IPS DF 6.9 (cell line): ENCODE measurements around the gene ADAMTS3.
"Not testable (repeated sequence)": the region's sequence is repeated elsewhere in the genome, so short reads cannot be mapped to it uniquely, and the experiment has no call there.

Experiments
- DNase-seq: peaks from one replicate; pipeline ENCODE4 v3.0.0-alpha.2; 2013; ENCODE audit warnings: low read depth, low spot score
- H3K27ac ChIP-seq: one replicate; pipeline ENCODE4 v1.5.1; 2013; ENCODE audit warnings: low read length, control low read depth
- H3K27me3 ChIP-seq: 2 replicates; pipeline ENCODE4 v1.6.1; 2013; ENCODE audit warnings: mild to moderate bottlenecking, low read length; ENCODE audit not compliant: control insufficient read depth, insufficient read depth
- H3K36me3 ChIP-seq: 2 replicates; pipeline ENCODE4 v1.6.1; 2013; ENCODE audit warnings: low read length; ENCODE audit not compliant: control insufficient read depth, insufficient read depth
- H3K4me1 ChIP-seq: 2 replicates; pipeline ENCODE4 v1.6.1; 2013; ENCODE audit warnings: low read length; ENCODE audit not compliant: control insufficient read depth, insufficient read depth
- H3K4me3 ChIP-seq: 2 replicates; pipeline ENCODE4 v1.5.1; 2013; ENCODE audit warnings: mild to moderate bottlenecking, low read length
- H3K9me3 ChIP-seq: 2 replicates; pipeline ENCODE4 v1.6.1; 2013; ENCODE audit warnings: low read length, inconsistent platforms; ENCODE audit not compliant: control insufficient read depth, insufficient read depth
- WGBS: extraction: QIAGEN DNeasy Blood & Tissue Kit; methylation state at CpG from one replicate; pipeline ENCODE4 v1.1.7; 2013; ENCODE audit warnings: mixed read lengths, missing lambda C conversion rate; ENCODE audit not compliant: insufficient read length, insufficient coverage; 5-methylcytosine and 5-hydroxymethylcytosine counted together

Gene ADAMTS3

GRCh38 chr4:72442147-72442546 lies 126.9 kb downstream of the ADAMTS3 start:
- no peak for DNase-seq
- no peaks in the 10 kb centered on the region for H3K9me3 ChIP-seq
- no CpG with 5 or more reads among the region's 2 CpGs for WGBS
- no peak overlapping the region for H3K27ac ChIP-seq
- H3K27me3 ChIP-seq: no peaks in the 10 kb centered on the region
- no peaks in the 10 kb centered on the region for H3K36me3 ChIP-seq
- no peaks in the 10 kb centered on the region for H3K4me1 ChIP-seq
- no peak overlapping the region for H3K4me3 ChIP-seq

GRCh38 chr4:72440386-72440785 lies 128.6 kb downstream of the ADAMTS3 start:
- Histone ChIP-seq H3K27ac (no peak overlapping the region), H3K4me3 (no peak overlapping the region), H3K36me3 (no peaks in the 10 kb centered on the region), H3K9me3 (no peaks in the 10 kb centered on the region), H3K27me3 (no peaks in the 10 kb centered on the region), H3K4me1 (no peaks in the 10 kb centered on the region)
- no CpG with 5 or more reads among the region's 1 CpG for WGBS
- no peak for DNase-seq

- H3K27me3 ChIP-seq: no peaks in the 10 kb centered on the region
- no CpG with 5 or more reads among the region's 2 CpGs for WGBS
- no peak overlapping the region for H3K4me3 ChIP-seq
- H3K9me3 ChIP-seq: no peaks in the 10 kb centered on the region
- H3K4me1 ChIP-seq: no peaks in the 10 kb centered on the region
- H3K36me3 ChIP-seq: no peaks in the 10 kb centered on the region
- DNase-seq: no peak
- no peak overlapping the region for H3K27ac ChIP-seq
These were observed 136.0 kb downstream of the ADAMTS3 start for GRCh38 chr4:72432975-72433374.

GRCh38 chr4:72432282-72432681 lies 136.7 kb downstream of the ADAMTS3 start:
- H3K27me3 ChIP-seq: no peaks in the 10 kb centered on the region
- no peaks in the 10 kb centered on the region for H3K9me3 ChIP-seq
- no peak overlapping the region for H3K4me3 ChIP-seq
- H3K36me3 ChIP-seq: no peaks in the 10 kb centered on the region
- H3K4me1 ChIP-seq: no peaks in the 10 kb centered on the region
- no CpG with 5 or more reads among the region's 7 CpGs for WGBS
- H3K27ac ChIP-seq: no peak overlapping the region
- no peak for DNase-seq

- Histone ChIP-seq H3K9me3 (no peaks in the 10 kb centered on the region), H3K27me3 (no peaks in the 10 kb centered on the region), H3K4me3 (no peak overlapping the region), H3K27ac (no peak overlapping the region), H3K36me3 (no peaks in the 10 kb centered on the region), H3K4me1 (no peaks in the 10 kb centered on the region)
- DNase-seq: no peak
- WGBS: no CpG with 5 or more reads among the region's 5 CpGs
These were observed 138.0 kb downstream of the ADAMTS3 start for GRCh38 chr4:72430988-72431387.

GRCh38 chr4:72430050-72430449 lies 139.0 kb downstream of the ADAMTS3 start:
- H3K4me3 ChIP-seq: no peak overlapping the region
- H3K36me3 ChIP-seq: no peaks in the 10 kb centered on the region
- H3K9me3 ChIP-seq: no peaks in the 10 kb centered on the region
- no peaks in the 10 kb centered on the region for H3K4me1 ChIP-seq
- H3K27me3 ChIP-seq: no peaks in the 10 kb centered on the region
- no peak overlapping the region for H3K27ac ChIP-seq
- no peak for DNase-seq

- H3K4me1 ChIP-seq: no peaks in the 10 kb centered on the region
- WGBS: no CpG with 5 or more reads among the region's 4 CpGs
- no peak overlapping the region for H3K4me3 ChIP-seq
- no peaks in the 10 kb centered on the region for H3K36me3 ChIP-seq
- H3K27ac ChIP-seq: no peak overlapping the region
- H3K27me3 ChIP-seq: no peaks in the 10 kb centered on the region
- H3K9me3 ChIP-seq: no peaks in the 10 kb centered on the region
- DNase-seq: no peak
These were observed 139.6 kb downstream of the ADAMTS3 start for GRCh38 chr4:72429397-72429889.

- H3K27ac ChIP-seq: no peak overlapping the region
- H3K36me3 ChIP-seq: no peaks in the 10 kb centered on the region
These were observed 142.0 kb downstream of the ADAMTS3 start for GRCh38 chr4:72427057-72427456.

GRCh38 chr4:72425908-72426307 lies 143.1 kb downstream of the ADAMTS3 start:
- H3K36me3 ChIP-seq, H3K27me3 ChIP-seq, H3K4me3 ChIP-seq, H3K4me1 ChIP-seq, H3K9me3 ChIP-seq, H3K27ac ChIP-seq, DNase-seq: not testable (repeated sequence)

More at GRCh38 chr4:72427057-72427456, 142.0 kb downstream of the ADAMTS3 start:
- no peaks in the 10 kb centered on the region for H3K4me1 ChIP-seq
- H3K9me3 ChIP-seq: no peaks in the 10 kb centered on the region
- H3K27me3 ChIP-seq: no peaks in the 10 kb centered on the region
- DNase-seq: no peak
- no peak overlapping the region for H3K4me3 ChIP-seq

- Histone ChIP-seq H3K4me3 (no peak overlapping the region), H3K27ac (no peak overlapping the region), H3K36me3 (no peaks in the 10 kb centered on the region), H3K4me1 (no peaks in the 10 kb centered on the region), H3K9me3 (no peaks in the 10 kb centered on the region), H3K27me3 (no peaks in the 10 kb centered on the region)
- no peak for DNase-seq
- no CpG with 5 or more reads among the region's 4 CpGs for WGBS
These were observed 145.0 kb downstream of the ADAMTS3 start for GRCh38 chr4:72424006-72424405.

GRCh38 chr4:72422416-72422815 lies 146.6 kb downstream of the ADAMTS3 start:
- Histone ChIP-seq H3K4me1 (no peaks in the 10 kb centered on the region), H3K27ac (no peak overlapping the region), H3K27me3 (no peaks in the 10 kb centered on the region), H3K36me3 (no peaks in the 10 kb centered on the region), H3K4me3 (no peak overlapping the region), H3K9me3 (no peaks in the 10 kb centered on the region)
- WGBS: no CpG with 5 or more reads among the region's 2 CpGs
- DNase-seq: no peak
